Liver (tissue), 9 donors: ENCODE measurements around the gene ZNF503. TPM values are rescaled to one million over a fixed set of nuclear protein-coding genes. Genes with fewer than 3 reads are reported as not detected.

Experiments
- DNase-seq: peaks from one replicate; pipeline ENCODE4 v3.0.0-alpha.2; 2017; ENCODE audit warnings: low spot score
- H3K27ac ChIP-seq, 2 donors: one replicate each; pipeline ENCODE4 v1.7.0; 2013; ENCODE audit warnings: inconsistent platforms in 2 of 2, low read length in 2 of 2, control low read depth in 1 of 2, low read depth in 1 of 2, mild to moderate bottlenecking in 1 of 2
- H3K27me3 ChIP-seq, 4 donors: one replicate each; pipeline versions ENCODE4 v1.6.1 to v1.7.0; 2013; ENCODE audit warnings: low read length in 3 of 4, inconsistent platforms in 1 of 4, mild to moderate bottlenecking in 1 of 4, moderate library complexity in 1 of 4; ENCODE audit not compliant: control insufficient read depth in 4 of 4, insufficient read depth in 4 of 4
- H3K36me3 ChIP-seq, 4 donors: one replicate each; pipeline versions ENCODE4 v1.6.1 to v1.7.0; 2013; ENCODE audit warnings: low read length in 3 of 4, mild to moderate bottlenecking in 3 of 4, low read depth in 1 of 4, moderate library complexity in 1 of 4; ENCODE audit not compliant: control insufficient read depth in 4 of 4, insufficient read depth in 3 of 4
- H3K4me1 ChIP-seq, 4 donors: one replicate each; pipeline versions ENCODE4 v1.6.1 to v1.7.0; 2013; ENCODE audit warnings: low read length in 3 of 4, mild to moderate bottlenecking in 3 of 4, moderate library complexity in 1 of 4; ENCODE audit not compliant: control insufficient read depth in 4 of 4, insufficient read depth in 4 of 4
- H3K4me3 ChIP-seq, 3 donors: one replicate each; pipeline versions ENCODE4 v1.6.1 to v1.7.0; 2013; ENCODE audit warnings: low read length in 3 of 3, control low read depth in 1 of 3, low read depth in 1 of 3, mild to moderate bottlenecking in 1 of 3
- H3K9ac ChIP-seq, 2 donors: one replicate each; pipeline ENCODE4 v1.7.0; 2013; ENCODE audit warnings: low read length in 2 of 2, mild to moderate bottlenecking in 2 of 2, moderate library complexity in 2 of 2, control low read depth in 1 of 2, low read depth in 1 of 2
- H3K9me3 ChIP-seq, 4 donors: one replicate each; pipeline versions ENCODE4 v1.6.1 to v1.7.0; 2013; ENCODE audit warnings: low read length in 3 of 4; ENCODE audit not compliant: control insufficient read depth in 4 of 4
- EGR1 ChIP-seq, 2 donors: IDR thresholded peaks; 2 replicates each; pipeline ENCODE4 v1.6.1; 2016 to 2018; ENCODE audit warnings: antibody characterized with exemption in 2 of 2, low read depth in 2 of 2
- GABPA ChIP-seq, 2 donors: IDR thresholded peaks in 1 of 2; conservative IDR thresholded peaks in 1 of 2; 2 replicates each; pipeline ENCODE4 v1.6.1; 2016; ENCODE audit warnings: antibody characterized with exemption in 2 of 2, mild to moderate bottlenecking in 1 of 2, moderate library complexity in 1 of 2
- HNF4A ChIP-seq, 2 donors: conservative IDR thresholded peaks; 2 replicates each; pipeline ENCODE4 v1.6.1; 2016; ENCODE audit warnings: antibody characterized with exemption in 2 of 2, mild to moderate bottlenecking in 2 of 2
- HNF4G ChIP-seq: IDR thresholded peaks from 2 replicates; pipeline ENCODE4 v1.6.1; 2016; ENCODE audit warnings: antibody characterized with exemption
- JUND ChIP-seq, 2 donors: IDR thresholded peaks; 2 replicates each; pipeline ENCODE4 v1.6.1; 2016; ENCODE audit warnings: antibody characterized with exemption in 2 of 2
- NR2F2 ChIP-seq: IDR thresholded peaks from 2 replicates; pipeline ENCODE4 v1.6.1; 2016; ENCODE audit warnings: antibody characterized with exemption
- RAD21 ChIP-seq, 2 donors: IDR thresholded peaks; 2 replicates each; pipeline ENCODE4 v1.6.1; 2016; ENCODE audit warnings: antibody characterized with exemption in 2 of 2, mild to moderate bottlenecking in 2 of 2
- SP1 ChIP-seq: IDR thresholded peaks from 2 replicates; pipeline ENCODE4 v1.6.1; 2018; ENCODE audit warnings: antibody characterized with exemption, mild to moderate bottlenecking
- YY1 ChIP-seq: IDR thresholded peaks from 2 replicates; pipeline ENCODE4 v1.6.1; 2016; ENCODE audit warnings: antibody characterized with exemption, mild to moderate bottlenecking
- WGBS: extraction: QIAGEN DNeasy Blood & Tissue Kit; methylation state at CpG from one replicate; pipeline ENCODE4 v1.1.7; 2013; 5-methylcytosine and 5-hydroxymethylcytosine counted together
- polyA plus RNA-seq, 2 donors: library from polyadenylated mRNA; stranded (reverse) in 1 of 2; unstranded in 1 of 2; fragments of 200-250 nt in 1 of 2; fragments of >200 nt in 1 of 2; fragmentation: Nextera tagmentation in 1 of 2; extraction: Ambion mirVana in 1 of 2; gene quantifications; one replicate each; pipeline versions ENCODE4 v1.2.1 to v1.2.3, GENCODE V29; 2013 to 2015
- total RNA-seq, 2 donors: library from RNA; depleted of rRNA; stranded (reverse); fragments of >200 nt; gene quantifications; one replicate each; pipeline ENCODE4 v1.2.3, GENCODE V29; 2014
- TF ChIP-seq, protein P1 (sequence below): fragments of 150-350 bp; IDR thresholded peaks from 2 replicates; pipeline ENCODE4 v1.5.1; 2017; ENCODE audit warnings: improper control_type of control experiment, low read depth, low read length; ENCODE audit not compliant: missing input control
- TF ChIP-seq, protein P2 (sequence below): IDR thresholded peaks from 2 replicates; pipeline ENCODE4 v1.6.1; 2016; ENCODE audit warnings: antibody characterized with exemption
- TF ChIP-seq, protein P3 (sequence below): IDR thresholded peaks from 2 replicates; pipeline ENCODE4 v1.6.1; 2016; ENCODE audit warnings: antibody characterized with exemption
- TF ChIP-seq, protein P4 (sequence below): IDR thresholded peaks from 2 replicates; pipeline ENCODE4 v1.6.1; 2016; ENCODE audit warnings: antibody characterized with exemption, mild to moderate bottlenecking
- donor health status: healthy.
- donor health status: healthy.
- donor health status: healthy.
- donor health status: healthy.
- donor health status: healthy.

Gene ZNF503
- total and polyA plus RNA-seq, 4 donors = 1.6 to 5.2 (median 2.0) TPM

DNA sequence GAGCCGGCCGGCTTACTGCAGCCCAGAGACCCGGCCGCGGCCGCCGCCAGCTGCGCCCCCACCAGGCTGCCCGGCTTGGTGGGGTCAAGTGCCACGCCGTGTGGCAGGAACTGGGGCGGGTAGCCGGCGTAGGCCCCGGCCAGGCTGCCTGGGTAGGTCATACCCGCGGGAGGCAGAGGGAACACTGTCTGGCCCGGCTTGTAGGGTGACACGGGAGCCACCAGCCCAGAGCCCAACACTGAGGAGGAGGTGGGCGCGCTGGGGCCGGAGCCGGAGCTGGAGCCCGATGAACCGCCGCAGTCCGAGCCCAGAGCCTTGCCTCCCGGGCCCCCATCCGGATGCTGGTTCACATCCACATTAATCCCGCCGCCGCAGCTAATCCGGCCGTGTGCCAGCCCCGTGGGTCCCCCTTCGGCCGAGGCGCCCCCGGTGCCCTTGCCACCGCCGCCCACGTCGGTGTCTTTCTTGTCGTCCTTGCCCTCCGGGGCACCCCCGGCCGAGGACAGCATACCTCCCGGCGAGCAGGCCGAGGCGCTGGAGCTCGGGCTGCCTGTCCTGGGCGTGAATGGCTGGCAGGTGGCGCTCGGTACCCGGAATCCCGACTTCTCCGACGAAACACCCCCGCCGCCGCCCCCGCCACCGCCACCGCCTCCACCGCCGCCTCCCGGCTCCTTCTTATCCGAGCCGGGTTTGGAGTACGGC, 2.0 kb downstream of the ZNF503 start:
- Histone ChIP-seq H3K9me3 (no peaks in the 10 kb centered on the region), H3K36me3 (no peaks in the 10 kb centered on the region), H3K27me3 (no peaks in the 10 kb centered on the region), H3K4me3 (peak overlapping the region; percentile 64 to 86 (median 74)), H3K4me1 (peaks cover 7 to 42% (median 24%) of the 10 kb centered on the region in 4 donors), H3K27ac (peak overlapping the region in 1 of 2 donors; percentile 97), H3K9ac (peak overlapping the region in 1 of 2 donors; percentile 83)
- WGBS = 24% methylated on average over 71 of the region's 71 CpGs
- DNase-seq = peak; percentile 70
- TF ChIP-seq EGR1 (IDR thresholded peaks at IDR 0.05; ENCODE audit: low read depth in 2 of 2) (peak in 1 of 2 donors; percentile 29), HNF4G (no peak), RAD21 (IDR thresholded peaks at IDR 0.05) (peak; percentile 48 to 75)
- TF ChIP-seq, protein P1, sequence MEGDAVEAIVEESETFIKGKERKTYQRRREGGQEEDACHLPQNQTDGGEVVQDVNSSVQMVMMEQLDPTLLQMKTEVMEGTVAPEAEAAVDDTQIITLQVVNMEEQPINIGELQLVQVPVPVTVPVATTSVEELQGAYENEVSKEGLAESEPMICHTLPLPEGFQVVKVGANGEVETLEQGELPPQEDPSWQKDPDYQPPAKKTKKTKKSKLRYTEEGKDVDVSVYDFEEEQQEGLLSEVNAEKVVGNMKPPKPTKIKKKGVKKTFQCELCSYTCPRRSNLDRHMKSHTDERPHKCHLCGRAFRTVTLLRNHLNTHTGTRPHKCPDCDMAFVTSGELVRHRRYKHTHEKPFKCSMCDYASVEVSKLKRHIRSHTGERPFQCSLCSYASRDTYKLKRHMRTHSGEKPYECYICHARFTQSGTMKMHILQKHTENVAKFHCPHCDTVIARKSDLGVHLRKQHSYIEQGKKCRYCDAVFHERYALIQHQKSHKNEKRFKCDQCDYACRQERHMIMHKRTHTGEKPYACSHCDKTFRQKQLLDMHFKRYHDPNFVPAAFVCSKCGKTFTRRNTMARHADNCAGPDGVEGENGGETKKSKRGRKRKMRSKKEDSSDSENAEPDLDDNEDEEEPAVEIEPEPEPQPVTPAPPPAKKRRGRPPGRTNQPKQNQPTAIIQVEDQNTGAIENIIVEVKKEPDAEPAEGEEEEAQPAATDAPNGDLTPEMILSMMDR = peak; percentile 59

DNA sequence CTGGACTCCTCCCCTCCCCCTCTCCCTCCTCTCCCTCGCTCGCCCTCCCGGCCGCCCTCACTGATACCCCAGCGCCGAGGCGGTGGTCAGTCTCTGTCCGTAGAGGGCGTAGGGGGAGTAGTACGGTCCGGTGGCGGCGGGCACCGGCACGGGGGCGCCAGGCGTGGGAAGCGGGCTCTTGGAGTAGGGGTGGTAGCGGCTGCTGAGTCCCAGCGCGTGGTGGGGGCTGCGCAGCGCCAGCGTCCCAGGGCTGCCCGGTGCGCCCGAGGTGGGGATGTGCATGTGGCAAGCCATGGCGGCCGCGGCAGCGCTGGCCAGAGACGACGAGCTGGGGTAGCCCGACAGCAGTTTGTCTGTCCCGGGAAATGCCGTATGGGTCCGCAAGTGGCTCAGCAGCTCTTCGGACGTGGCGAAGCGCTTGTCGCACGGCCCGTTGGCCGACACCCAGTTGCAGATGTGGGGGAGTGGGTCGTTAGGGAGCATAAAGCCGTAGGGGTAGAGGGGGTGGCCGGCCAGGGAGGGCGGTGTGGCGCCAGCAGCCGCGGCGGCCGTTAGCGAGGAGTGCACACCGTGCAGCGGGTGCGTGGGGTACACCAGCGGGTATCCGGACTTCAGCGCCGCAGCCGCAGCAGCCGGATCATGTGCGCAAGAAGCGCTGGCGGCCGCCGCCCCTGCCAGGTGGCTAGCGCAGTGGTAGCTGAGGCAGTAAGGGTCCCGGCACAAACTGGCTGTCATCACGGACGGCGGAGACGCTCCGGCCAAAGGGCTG, 2.7 kb downstream of the ZNF503 start:
- no peak for DNase-seq
- H3K9ac ChIP-seq = no peak overlapping the region
- TF ChIP-seq, protein P2, sequence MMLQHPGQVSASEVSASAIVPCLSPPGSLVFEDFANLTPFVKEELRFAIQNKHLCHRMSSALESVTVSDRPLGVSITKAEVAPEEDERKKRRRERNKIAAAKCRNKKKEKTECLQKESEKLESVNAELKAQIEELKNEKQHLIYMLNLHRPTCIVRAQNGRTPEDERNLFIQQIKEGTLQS = no peak
- TF ChIP-seq SP1 (no peak), HNF4G (no peak), RAD21 (IDR thresholded peaks at IDR 0.05) (no peak)
- TF ChIP-seq, protein P1 = no peak
- TF ChIP-seq, protein P3, sequence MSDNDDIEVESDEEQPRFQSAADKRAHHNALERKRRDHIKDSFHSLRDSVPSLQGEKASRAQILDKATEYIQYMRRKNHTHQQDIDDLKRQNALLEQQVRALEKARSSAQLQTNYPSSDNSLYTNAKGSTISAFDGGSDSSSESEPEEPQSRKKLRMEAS = no peak
- peak overlapping the region in 1 of 3 donors; percentile 86 for H3K4me3 ChIP-seq
- H3K27me3 ChIP-seq = no peaks in the 10 kb centered on the region
- no peaks in the 10 kb centered on the region for H3K36me3 ChIP-seq
- 83% methylated on average over 76 of the region's 76 CpGs for WGBS
- no peaks in the 10 kb centered on the region for H3K9me3 ChIP-seq
- H3K4me1 ChIP-seq = peaks cover 4 to 34% (median 20%) of the 10 kb centered on the region in 4 donors
- no peak overlapping the region for H3K27ac ChIP-seq

DNA sequence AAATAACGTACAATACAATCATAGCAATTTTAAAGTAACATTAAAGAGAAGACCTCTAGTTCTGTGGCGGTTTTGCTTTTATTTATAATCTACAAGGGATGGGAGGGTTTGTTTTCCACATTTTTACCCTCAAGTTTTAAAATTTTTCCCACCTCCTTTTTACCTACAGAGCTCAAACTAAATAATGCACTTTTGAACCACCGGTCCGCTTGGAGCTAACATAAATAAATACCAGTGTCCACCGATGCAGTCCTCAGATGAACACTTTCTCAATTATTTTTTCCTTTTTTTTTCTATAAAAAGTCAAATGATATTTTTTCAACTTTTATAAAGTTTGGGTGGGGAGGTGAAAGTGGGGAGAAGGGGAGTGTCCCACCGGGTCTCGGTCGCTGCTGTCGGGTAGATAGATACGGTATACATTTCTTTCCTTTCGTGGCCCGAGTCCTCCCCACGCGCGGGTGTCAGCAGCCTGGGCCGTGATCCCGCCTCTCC, 3.3 kb downstream of the ZNF503 start:
- WGBS = 79% methylated on average over 17 of the region's 17 CpGs
- Histone ChIP-seq H3K27me3 (no peaks in the 10 kb centered on the region), H3K9me3 (no peaks in the 10 kb centered on the region), H3K4me3 (peak overlapping the region in 1 of 3 donors; percentile 3), H3K36me3 (no peaks in the 10 kb centered on the region), H3K9ac (no peak overlapping the region), H3K27ac (no peak overlapping the region), H3K4me1 (peaks cover 2 to 30% (median 16%) of the 10 kb centered on the region in 4 donors)
- DNase-seq = no peak
- TF ChIP-seq NR2F2 (no peak), GABPA (IDR thresholded peaks at IDR 0.05 in 1 of 2, conservative IDR thresholded peaks at IDR 0.05 in 1 of 2) (no peak), YY1 (no peak), JUND (IDR thresholded peaks at IDR 0.05) (no peak), HNF4A (conservative IDR thresholded peaks at IDR 0.05) (no peak), EGR1 (IDR thresholded peaks at IDR 0.05; ENCODE audit: low read depth in 2 of 2) (no peak), HNF4G (no peak)
- TF ChIP-seq, protein P1 = no peak
- TF ChIP-seq, protein P4, sequence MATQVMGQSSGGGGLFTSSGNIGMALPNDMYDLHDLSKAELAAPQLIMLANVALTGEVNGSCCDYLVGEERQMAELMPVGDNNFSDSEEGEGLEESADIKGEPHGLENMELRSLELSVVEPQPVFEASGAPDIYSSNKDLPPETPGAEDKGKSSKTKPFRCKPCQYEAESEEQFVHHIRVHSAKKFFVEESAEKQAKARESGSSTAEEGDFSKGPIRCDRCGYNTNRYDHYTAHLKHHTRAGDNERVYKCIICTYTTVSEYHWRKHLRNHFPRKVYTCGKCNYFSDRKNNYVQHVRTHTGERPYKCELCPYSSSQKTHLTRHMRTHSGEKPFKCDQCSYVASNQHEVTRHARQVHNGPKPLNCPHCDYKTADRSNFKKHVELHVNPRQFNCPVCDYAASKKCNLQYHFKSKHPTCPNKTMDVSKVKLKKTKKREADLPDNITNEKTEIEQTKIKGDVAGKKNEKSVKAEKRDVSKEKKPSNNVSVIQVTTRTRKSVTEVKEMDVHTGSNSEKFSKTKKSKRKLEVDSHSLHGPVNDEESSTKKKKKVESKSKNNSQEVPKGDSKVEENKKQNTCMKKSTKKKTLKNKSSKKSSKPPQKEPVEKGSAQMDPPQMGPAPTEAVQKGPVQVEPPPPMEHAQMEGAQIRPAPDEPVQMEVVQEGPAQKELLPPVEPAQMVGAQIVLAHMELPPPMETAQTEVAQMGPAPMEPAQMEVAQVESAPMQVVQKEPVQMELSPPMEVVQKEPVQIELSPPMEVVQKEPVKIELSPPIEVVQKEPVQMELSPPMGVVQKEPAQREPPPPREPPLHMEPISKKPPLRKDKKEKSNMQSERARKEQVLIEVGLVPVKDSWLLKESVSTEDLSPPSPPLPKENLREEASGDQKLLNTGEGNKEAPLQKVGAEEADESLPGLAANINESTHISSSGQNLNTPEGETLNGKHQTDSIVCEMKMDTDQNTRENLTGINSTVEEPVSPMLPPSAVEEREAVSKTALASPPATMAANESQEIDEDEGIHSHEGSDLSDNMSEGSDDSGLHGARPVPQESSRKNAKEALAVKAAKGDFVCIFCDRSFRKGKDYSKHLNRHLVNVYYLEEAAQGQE = no peak
